ENCODE measurements around the gene HERC2. TPM values are rescaled to one million over a fixed set of nuclear protein-coding genes. Genes with fewer than 3 reads are reported as not detected.

HERC2 gene
- total and polyA plus RNA-seq, 7 donors = 11.1 to 85.6 (median 42.5) TPM

GRCh38 chr15:28262438-28262837, 59.5 kb downstream of the HERC2 start:
- no peak for DNase-seq
- intact Hi-C loops (cut with DNase I) = no loop called here
- H3K4me3 ChIP-seq = no peak overlapping the region
- TF ChIP-seq POLR2A (IDR thresholded peaks at IDR 0.05) (no peak), EP300 (IDR thresholded peaks at IDR 0.05) (no peak), CTCF (IDR thresholded peaks at IDR 0.05) (no peak)
- H3K9me3 ChIP-seq = no peaks in the 10 kb centered on the region
- peaks cover 0 to 59% (median 11%) of the 10 kb centered on the region in 4 donors for H3K36me3 ChIP-seq
- H3K4me1 ChIP-seq = peaks cover 0 to 11% (median 3%) of the 10 kb centered on the region in 4 donors
- H3K27ac ChIP-seq = no peak overlapping the region
- H3K27me3 ChIP-seq = no peaks in the 10 kb centered on the region

- peaks cover 0 to 46% (median 8%) of the 10 kb centered on the region in 4 donors for H3K36me3 ChIP-seq
- TF ChIP-seq EP300 (IDR thresholded peaks at IDR 0.05) (no peak), CTCF (IDR thresholded peaks at IDR 0.05) (no peak), POLR2AphosphoS5 (IDR thresholded peaks at IDR 0.05) (no peak), POLR2A (IDR thresholded peaks at IDR 0.05) (no peak)
- intact Hi-C loops (cut with DNase I) = no loop called here
Observed at GRCh38 chr15:28260722-28261121, 61.3 kb downstream of the HERC2 start.

GRCh38 chr15:28260317-28260716, 61.7 kb downstream of the HERC2 start:
- no peak for TF ChIP-seq POLR2A (IDR thresholded peaks at IDR 0.05)
- no peak for TF ChIP-seq EP300 (IDR thresholded peaks at IDR 0.05)
- TF ChIP-seq POLR2AphosphoS5 (IDR thresholded peaks at IDR 0.05) = no peak
- no peak for TF ChIP-seq CTCF (IDR thresholded peaks at IDR 0.05)
- no peaks in the 10 kb centered on the region for H3K9me3 ChIP-seq
- intact Hi-C loops (cut with DNase I) = no loop called here
- no peak overlapping the region for H3K4me3 ChIP-seq
- H3K36me3 ChIP-seq = peaks cover 0 to 46% (median 5%) of the 10 kb centered on the region in 4 donors
- no peaks in the 10 kb centered on the region for H3K27me3 ChIP-seq
- WGBS, 2 donors = 92% methylated on average over 3 of the region's 3 CpGs
- DNase-seq = no peak
- peaks cover 0 to 11% (median 3%) of the 10 kb centered on the region in 4 donors for H3K4me1 ChIP-seq
- no peak overlapping the region for H3K27ac ChIP-seq

More at GRCh38 chr15:28260722-28261121, 61.3 kb downstream of the HERC2 start:
- no peak overlapping the region for H3K4me3 ChIP-seq
- H3K27me3 ChIP-seq = no peaks in the 10 kb centered on the region
- no peak for DNase-seq
- H3K27ac ChIP-seq = no peak overlapping the region
- no peaks in the 10 kb centered on the region for H3K9me3 ChIP-seq
- peaks cover 0 to 11% (median 3%) of the 10 kb centered on the region in 4 donors for H3K4me1 ChIP-seq
- 77 to 79% methylated on average over 5 of the region's 5 CpGs for WGBS, 2 donors

GRCh38 chr15:28255965-28256364, 66.0 kb downstream of the HERC2 start:
- no peaks in the 10 kb centered on the region for H3K27me3 ChIP-seq
- DNase-seq = no peak
- 95 to 96% methylated on average over 15 of the region's 15 CpGs for WGBS, 2 donors
- no peak overlapping the region for H3K27ac ChIP-seq
- H3K4me1 ChIP-seq = peaks cover 0 to 9% (median 2%) of the 10 kb centered on the region in 4 donors
- no peak overlapping the region for H3K4me3 ChIP-seq
- TF ChIP-seq CTCF (IDR thresholded peaks at IDR 0.05) = no peak
- TF ChIP-seq EP300 (IDR thresholded peaks at IDR 0.05) = no peak
- no peak for TF ChIP-seq POLR2AphosphoS5 (IDR thresholded peaks at IDR 0.05)
- TF ChIP-seq POLR2A (IDR thresholded peaks at IDR 0.05) = no peak
- intact Hi-C loops (cut with DNase I) = no loop called here
- peaks cover 4 to 48% (median 27%) of the 10 kb centered on the region in 4 donors for H3K36me3 ChIP-seq
- H3K9me3 ChIP-seq = no peaks in the 10 kb centered on the region

- no peak overlapping the region for H3K27ac ChIP-seq
- intact Hi-C loops (cut with DNase I) = no loop called here
- TF ChIP-seq POLR2AphosphoS5 (IDR thresholded peaks at IDR 0.05) (no peak), CTCF (IDR thresholded peaks at IDR 0.05) (no peak), POLR2A (IDR thresholded peaks at IDR 0.05) (no peak), EP300 (IDR thresholded peaks at IDR 0.05) (no peak)
- no peak overlapping the region for H3K4me3 ChIP-seq
- 87 to 88% methylated on average over 6 of the region's 6 CpGs for WGBS, 2 donors
- H3K4me1 ChIP-seq = no peaks in the 10 kb centered on the region
- H3K9me3 ChIP-seq = no peaks in the 10 kb centered on the region
- H3K27me3 ChIP-seq = no peaks in the 10 kb centered on the region
- DNase-seq = no peak
- H3K36me3 ChIP-seq = peaks cover 10 to 64% (median 36%) of the 10 kb centered on the region in 4 donors
Observed at GRCh38 chr15:28252831-28253230, 69.1 kb downstream of the HERC2 start.

Data from sigmoid colon (tissue), 7 donors.